HEK293 (cell line): ENCODE data around the gene TRAF1.

Experiments used
- CTCF ChIP-seq: fragments of 450-650 bp; formaldehyde crosslinking; IDR thresholded peaks from 2 replicates; pipeline ENCODE4 v1.5.1; 2016; ENCODE audit warnings: missing biosample characterization, missing genetic modification characterization
- GLIS1 ChIP-seq: fragments of 450-650 bp; formaldehyde crosslinking; IDR thresholded peaks from 2 replicates; pipeline ENCODE4 v1.5.1; 2016; ENCODE audit warnings: missing biosample characterization, missing genetic modification characterization
- HOXC10 ChIP-seq: sonication (generic); formaldehyde crosslinking; IDR thresholded peaks from 2 replicates; pipeline ENCODE4 v1.8.1; 2023; ENCODE audit warnings: mild to moderate bottlenecking, missing genetic modification reagents
- PRDM1 ChIP-seq: fragments of 450-650 bp; formaldehyde crosslinking; IDR thresholded peaks from 2 replicates; pipeline ENCODE4; 2016; ENCODE audit warnings: missing biosample characterization, missing genetic modification characterization
- PRDM4 ChIP-seq: fragments of 450-650 bp; formaldehyde crosslinking; IDR thresholded peaks from 2 replicates; pipeline ENCODE4 v1.5.1; 2017; ENCODE audit warnings: missing biosample characterization, missing genetic modification characterization
- SALL2 ChIP-seq: fragments of 450-650 bp; formaldehyde crosslinking; IDR thresholded peaks from 2 replicates; pipeline ENCODE4 v1.5.0; 2017; ENCODE audit warnings: missing biosample characterization, mild to moderate bottlenecking, missing genetic modification characterization, borderline replicate concordance
- ZBTB21 ChIP-seq: fragments of 450-650 bp; formaldehyde crosslinking; IDR thresholded peaks from 2 replicates; pipeline ENCODE4 v1.5.1; 2017; ENCODE audit warnings: missing biosample characterization, missing genetic modification characterization
- ZNF157 ChIP-seq: fragments of 450-650 bp; formaldehyde crosslinking; IDR thresholded peaks from 2 replicates; pipeline ENCODE4 v1.5.1; 2016; ENCODE audit warnings: missing biosample characterization, missing genetic modification characterization
- ZNF184 ChIP-seq: fragments of 450-650 bp; IDR thresholded peaks from 2 replicates; pipeline ENCODE4 v1.5.1; 2018; ENCODE audit warnings: missing biosample characterization, mild to moderate bottlenecking, missing genetic modification characterization
- ZNF274 ChIP-seq, 2 experiments: fragments of 200-500 bp in 1 of 2; fragments of 450-650 bp in 1 of 2; sonication (Bioruptor generic) in 1 of 2; formaldehyde crosslinking in 1 of 2; IDR thresholded peaks; 2 replicates each; pipeline versions ENCODE4 v1.5.1 to v1.6.1; 2014 to 2016; ENCODE audit warnings: borderline replicate concordance in 1 of 2, inconsistent platforms in 1 of 2, low read length in 1 of 2, missing biosample characterization in 1 of 2, missing genetic modification characterization in 1 of 2
- ZNF311 ChIP-seq: fragments of 450-650 bp; formaldehyde crosslinking; IDR thresholded peaks from 2 replicates; pipeline ENCODE4 v1.5.1; 2017; ENCODE audit warnings: missing biosample characterization, missing genetic modification characterization, borderline replicate concordance
- ZNF394 ChIP-seq: fragments of 450-650 bp; formaldehyde crosslinking; IDR thresholded peaks from 2 replicates; pipeline ENCODE4 v1.5.1; 2016; ENCODE audit warnings: missing biosample characterization, missing genetic modification characterization, mild to moderate bottlenecking, moderate library complexity, borderline replicate concordance
- ZNF501 ChIP-seq: fragments of 450-650 bp; formaldehyde crosslinking; IDR thresholded peaks from 2 replicates; pipeline ENCODE4 v1.5.1; 2016; ENCODE audit warnings: missing biosample characterization, missing genetic modification characterization
- TF ChIP-seq, protein P1 (sequence below): fragments of 450-650 bp; formaldehyde crosslinking; IDR thresholded peaks from 2 replicates; pipeline ENCODE4 v1.5.1; 2016; ENCODE audit warnings: missing biosample characterization, missing genetic modification characterization

- TF ChIP-seq CTCF (tag by site-specific recombination), result no peak
- TF ChIP-seq ZNF501 (tag by site-specific recombination), result no peak
- no peak for TF ChIP-seq GLIS1 (tag by site-specific recombination)
- no peak for TF ChIP-seq SALL2
- TF ChIP-seq ZNF311 (tag by site-specific recombination), result no peak
- TF ChIP-seq ZNF157 (tag by site-specific recombination), result no peak
- TF ChIP-seq PRDM1 (tag by site-specific recombination), result no peak
- no peak for TF ChIP-seq ZNF394 (tag by site-specific recombination)
- no peak for TF ChIP-seq ZBTB21 (tag by site-specific recombination)
- TF ChIP-seq PRDM4 (tag by site-specific recombination), result no peak
- TF ChIP-seq HOXC10 (CRISPR knock-in tag), result no peak
- no peak for TF ChIP-seq ZNF184 (tag by site-specific recombination)
- TF ChIP-seq, protein P1, sequence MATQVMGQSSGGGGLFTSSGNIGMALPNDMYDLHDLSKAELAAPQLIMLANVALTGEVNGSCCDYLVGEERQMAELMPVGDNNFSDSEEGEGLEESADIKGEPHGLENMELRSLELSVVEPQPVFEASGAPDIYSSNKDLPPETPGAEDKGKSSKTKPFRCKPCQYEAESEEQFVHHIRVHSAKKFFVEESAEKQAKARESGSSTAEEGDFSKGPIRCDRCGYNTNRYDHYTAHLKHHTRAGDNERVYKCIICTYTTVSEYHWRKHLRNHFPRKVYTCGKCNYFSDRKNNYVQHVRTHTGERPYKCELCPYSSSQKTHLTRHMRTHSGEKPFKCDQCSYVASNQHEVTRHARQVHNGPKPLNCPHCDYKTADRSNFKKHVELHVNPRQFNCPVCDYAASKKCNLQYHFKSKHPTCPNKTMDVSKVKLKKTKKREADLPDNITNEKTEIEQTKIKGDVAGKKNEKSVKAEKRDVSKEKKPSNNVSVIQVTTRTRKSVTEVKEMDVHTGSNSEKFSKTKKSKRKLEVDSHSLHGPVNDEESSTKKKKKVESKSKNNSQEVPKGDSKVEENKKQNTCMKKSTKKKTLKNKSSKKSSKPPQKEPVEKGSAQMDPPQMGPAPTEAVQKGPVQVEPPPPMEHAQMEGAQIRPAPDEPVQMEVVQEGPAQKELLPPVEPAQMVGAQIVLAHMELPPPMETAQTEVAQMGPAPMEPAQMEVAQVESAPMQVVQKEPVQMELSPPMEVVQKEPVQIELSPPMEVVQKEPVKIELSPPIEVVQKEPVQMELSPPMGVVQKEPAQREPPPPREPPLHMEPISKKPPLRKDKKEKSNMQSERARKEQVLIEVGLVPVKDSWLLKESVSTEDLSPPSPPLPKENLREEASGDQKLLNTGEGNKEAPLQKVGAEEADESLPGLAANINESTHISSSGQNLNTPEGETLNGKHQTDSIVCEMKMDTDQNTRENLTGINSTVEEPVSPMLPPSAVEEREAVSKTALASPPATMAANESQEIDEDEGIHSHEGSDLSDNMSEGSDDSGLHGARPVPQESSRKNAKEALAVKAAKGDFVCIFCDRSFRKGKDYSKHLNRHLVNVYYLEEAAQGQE (tag by site-specific recombination), result no peak
- no peak for TF ChIP-seq ZNF274 (IDR thresholded peaks at IDR 0.05; ENCODE audit: low read length)
- no peak for TF ChIP-seq ZNF274 (tag by site-specific recombination; IDR thresholded peaks at IDR 0.05; ENCODE audit: borderline replicate concordance)
These were observed 40.1 kb downstream of the TRAF1 start for GRCh38 chr9:120886490-120886967.
